HG02884 (cell line): ENCODE measurements around the gene LIMA1.
A peak's percentile ranks its signal among the peaks of the same experiment; 100 is the strongest.
"Not testable (repeated sequence)": the region's sequence is repeated elsewhere in the genome, so short reads cannot be mapped to it uniquely, and the experiment has no call there.

Experiments
- ATAC-seq: cut with Tn5 transposase; IDR thresholded peaks from one replicate; pipeline ENCODE4 v1.9.1; 2021; ENCODE audit warnings: mild to moderate bottlenecking, moderate library complexity; ENCODE audit not compliant: unreplicated experiment

Gene LIMA1

GRCh38 chr12:50248883-50249282 lies 34.4 kb downstream of the LIMA1 start:
- no peak for ATAC-seq

GRCh38 chr12:50248411-50248810 lies 34.9 kb downstream of the LIMA1 start:
- no peak for ATAC-seq

GRCh38 chr12:50247665-50248064 lies 35.7 kb downstream of the LIMA1 start:
- not testable (repeated sequence) for ATAC-seq

- no peak for ATAC-seq
These were observed 36.3 kb downstream of the LIMA1 start for GRCh38 chr12:50246873-50247612.

GRCh38 chr12:50246197-50246865 lies 37.0 kb downstream of the LIMA1 start:
- ATAC-seq, result no peak

GRCh38 chr12:50243507-50243906 lies 39.8 kb downstream of the LIMA1 start:
- ATAC-seq, result no peak

- ATAC-seq, result no peak
These were observed 40.5 kb downstream of the LIMA1 start for GRCh38 chr12:50242751-50243191.

GRCh38 chr12:50241178-50241577 lies 42.1 kb downstream of the LIMA1 start:
- ATAC-seq, result no peak

GRCh38 chr12:50240792-50241114 lies 42.6 kb downstream of the LIMA1 start:
- ATAC-seq, result no peak

- ATAC-seq, result no peak
These were observed 43.1 kb downstream of the LIMA1 start for GRCh38 chr12:50240096-50240791.

- ATAC-seq, result no peak
These were observed 43.9 kb downstream of the LIMA1 start for GRCh38 chr12:50239355-50239891.

GRCh38 chr12:50234347-50234746 lies 49.0 kb downstream of the LIMA1 start:
- no peak for ATAC-seq

GRCh38 chr12:50232771-50233209 lies 50.5 kb downstream of the LIMA1 start:
- ATAC-seq, result no peak

GRCh38 chr12:50232206-50232605 lies 51.1 kb downstream of the LIMA1 start:
- no peak for ATAC-seq

- ATAC-seq, result no peak
These were observed 52.0 kb downstream of the LIMA1 start for GRCh38 chr12:50231346-50231745.

- ATAC-seq, result no peak
These were observed 53.1 kb downstream of the LIMA1 start for GRCh38 chr12:50230217-50230616.

- no peak for ATAC-seq
These were observed 59.2 kb downstream of the LIMA1 start for GRCh38 chr12:50224026-50224692.

- no peak for ATAC-seq
These were observed 61.0 kb downstream of the LIMA1 start for GRCh38 chr12:50222275-50222783.

- no peak for ATAC-seq
These were observed 61.9 kb downstream of the LIMA1 start for GRCh38 chr12:50221228-50222008.

- peak; percentile 59 for ATAC-seq
These were observed 62.8 kb downstream of the LIMA1 start for GRCh38 chr12:50220363-50220995.
